GM10266 (cell line): Measurements from ENCODE around the gene RTKN2.

Experiments
- DNase-seq: peaks from one replicate; pipeline ENCODE4 v3.0.0; 2012; ENCODE audit errors: extremely low spot score
- CTCF ChIP-seq: IDR thresholded peaks from 2 replicates; pipeline ENCODE4 v1.5.1; 2012; ENCODE audit warnings: mild to moderate bottlenecking, low read depth; ENCODE audit not compliant: control insufficient read depth, insufficient read depth; ENCODE audit errors: missing control alignments

The RTKN2 gene

GRCh38 chr10:62195675-62195926 is 73.0 kb downstream of the RTKN2 start:
- TF ChIP-seq CTCF, result no peak
- DNase-seq, result no peak

- TF ChIP-seq CTCF, result no peak
These were observed 73.5 kb downstream of the RTKN2 start for GRCh38 chr10:62194924-62195674.

GRCh38 chr10:62193479-62193878 is 75.2 kb downstream of the RTKN2 start:
- no peak for TF ChIP-seq CTCF
- no peak for DNase-seq

More at GRCh38 chr10:62194924-62195674, 73.5 kb downstream of the RTKN2 start:
- no peak for DNase-seq

- no peak for TF ChIP-seq CTCF
- DNase-seq, result no peak
These were observed 79.5 kb downstream of the RTKN2 start for GRCh38 chr10:62189131-62189530.

- no peak for TF ChIP-seq CTCF
These were observed 80.5 kb downstream of the RTKN2 start for GRCh38 chr10:62188021-62188616.

GRCh38 chr10:62186999-62187675 is 81.5 kb downstream of the RTKN2 start:
- DNase-seq, result no peak
- TF ChIP-seq CTCF, result no peak

More at GRCh38 chr10:62188021-62188616, 80.5 kb downstream of the RTKN2 start:
- no peak for DNase-seq
